Lower lobe of right lung (tissue), 2 donors: Measurements from ENCODE around the gene DGKA. TPM values are rescaled to one million over a fixed set of nuclear protein-coding genes. Genes with fewer than 3 reads are reported as not detected.

Source experiments
- ATAC-seq, 2 donors: fragments of 200-7000 bp; cut with Tn5 transposase; one replicate each; pipeline ENCODE4 v1.9.1; 2020 to 2022; ENCODE audit warnings: mild to moderate bottlenecking in 2 of 2, moderate library complexity in 2 of 2
- DNase-seq: peaks from one replicate; pipeline ENCODE4 v3.0.0-alpha.2; 2020
- H3K27ac ChIP-seq: fragments of 200-600 bp; one replicate; pipeline ENCODE4 v1.8.0; 2022
- H3K27me3 ChIP-seq: fragments of 200-600 bp; one replicate; pipeline ENCODE4 v1.8.0; 2022; ENCODE audit warnings: low read depth
- H3K36me3 ChIP-seq: fragments of 200-600 bp; one replicate; pipeline ENCODE4 v1.8.0; 2022; ENCODE audit warnings: mild to moderate bottlenecking
- H3K4me1 ChIP-seq: fragments of 200-600 bp; one replicate; pipeline ENCODE4 v1.8.0; 2022
- H3K4me3 ChIP-seq: fragments of 200-600 bp; one replicate; pipeline ENCODE4 v1.8.0; 2022; ENCODE audit warnings: mild to moderate bottlenecking
- H3K9me3 ChIP-seq: fragments of 200-600 bp; one replicate; pipeline ENCODE4 v1.8.0; 2022
- CTCF ChIP-seq: fragments of 200-600 bp; IDR thresholded peaks from one replicate; pipeline ENCODE4 v1.8.0; 2022; ENCODE audit warnings: antibody characterized with exemption, mild to moderate bottlenecking
- intact Hi-C: fragments of 100-400 bp; cut with DNase I; formaldehyde crosslinking; loops from one replicate; pipeline ENCODE4 v1.11.0; 2022
- total RNA-seq: library from RNA; stranded (reverse); fragmentation: NEBNext Ultra II Directional; extraction: Animal tissue kit (Norgen Biotek cat#: 25700); gene quantifications from one replicate; pipeline ENCODE4 v1.2.1, GENCODE V29; 2021
- donor health status: DM: no; HTN: yes; CAD: no; lungs with severe emphysema.

DGKA gene
- total RNA-seq, 1 donor from 2014 or later = 35.3 TPM

GRCh38 chr12:55963760-55964159 is 32.8 kb downstream of the DGKA start:
- no peak overlapping the region for H3K4me3 ChIP-seq
- TF ChIP-seq CTCF = no peak

GRCh38 chr12:55965240-55965639 is 34.3 kb downstream of the DGKA start:
- H3K36me3 ChIP-seq = no peaks in the 10 kb centered on the region
- H3K4me3 ChIP-seq = no peak overlapping the region
- intact Hi-C loops = no loop called here
- no peak for ATAC-seq
- DNase-seq = no peak
- no peak overlapping the region for H3K27ac ChIP-seq
- no peak for TF ChIP-seq CTCF
- H3K9me3 ChIP-seq = no peaks in the 10 kb centered on the region
- H3K4me1 ChIP-seq = peaks cover 17% of the 10 kb centered on the region
- H3K27me3 ChIP-seq = no peaks in the 10 kb centered on the region

More at GRCh38 chr12:55963760-55964159, 32.8 kb downstream of the DGKA start:
- ATAC-seq (no peak), DNase-seq (no peak)
- Histone ChIP-seq H3K9me3 (no peaks in the 10 kb centered on the region), H3K27me3 (no peaks in the 10 kb centered on the region), H3K36me3 (no peaks in the 10 kb centered on the region), H3K4me1 (peaks cover 17% of the 10 kb centered on the region), H3K27ac (no peak overlapping the region)
- intact Hi-C loops = no loop called here

GRCh38 chr12:55965941-55966407 is 35.0 kb downstream of the DGKA start, which contains the start of gene PMEL:
Gene PMEL, minus strand, starts transcription at chr12:55966042. Its CDS starts 31 bp downstream, at chr12:55966011.
- peak within 1 kb of the TSS; percentile 86 for H3K4me3 ChIP-seq
- peaks cover 17% of the 10 kb centered on the region for H3K4me1 ChIP-seq
- H3K36me3 ChIP-seq = no peaks in the 10 kb centered on the region
- H3K27ac ChIP-seq = peak within 1 kb of the TSS; percentile 86
- no peak for TF ChIP-seq CTCF
- no peaks in the 10 kb centered on the region for H3K9me3 ChIP-seq
- intact Hi-C loops = no loop called here
- DNase-seq = no peak
- no peaks in the 10 kb centered on the region for H3K27me3 ChIP-seq
- ATAC-seq = peak; percentile 4 to 40

GRCh38 chr12:55966408-55967281 is 35.7 kb downstream of the DGKA start, which contains the start of gene CDK2:
Gene CDK2, plus strand, starts transcription at chr12:55966830. Its CDS starts 179 bp downstream, at chr12:55967009.
- Histone ChIP-seq H3K4me1 (peaks cover 21% of the 10 kb centered on the region), H3K27ac (peak within 1 kb of the TSS; percentile 86), H3K9me3 (no peaks in the 10 kb centered on the region), H3K4me3 (peak within 1 kb of the TSS; percentile 86), H3K36me3 (no peaks in the 10 kb centered on the region), H3K27me3 (no peaks in the 10 kb centered on the region)
- ATAC-seq = peak; percentile 96 to 98
- intact Hi-C loops = no loop called here
- no peak for TF ChIP-seq CTCF
- peak; percentile 92 for DNase-seq

- ATAC-seq (no peak), DNase-seq (no peak)
- H3K4me1 ChIP-seq = peaks cover 32% of the 10 kb centered on the region
- intact Hi-C loops = no loop called here
- H3K36me3 ChIP-seq = no peaks in the 10 kb centered on the region
- TF ChIP-seq CTCF = no peak
- no peaks in the 10 kb centered on the region for H3K27me3 ChIP-seq
- no peak overlapping the region for H3K4me3 ChIP-seq
- no peaks in the 10 kb centered on the region for H3K9me3 ChIP-seq
- H3K27ac ChIP-seq = no peak overlapping the region
These were observed 38.4 kb downstream of the DGKA start for GRCh38 chr12:55969356-55969755.
